Gastroesophageal sphincter (tissue), 3 donors: Measurements from ENCODE around the gene SIX4.

Experiments used
- POLR2A ChIP-seq, 2 donors: fragments of 450-650 bp; IDR thresholded peaks; one replicate each; pipeline ENCODE4 v1.6.1; 2017; ENCODE audit warnings: antibody characterized with exemption in 2 of 2, mild to moderate bottlenecking in 2 of 2, moderate library complexity in 1 of 2
- TF ChIP-seq, protein P1 (sequence below), 4 experiments: fragments of 200-600 bp in 2 of 4; fragments of 450-650 bp in 2 of 4; sonication (generic) in 1 of 4; IDR thresholded peaks; one replicate each; pipeline ENCODE4 v1.5.1; 2017 to 2019; ENCODE audit warnings: antibody characterized with exemption in 4 of 4, mild to moderate bottlenecking in 2 of 4, moderate library complexity in 2 of 4

DNA sequence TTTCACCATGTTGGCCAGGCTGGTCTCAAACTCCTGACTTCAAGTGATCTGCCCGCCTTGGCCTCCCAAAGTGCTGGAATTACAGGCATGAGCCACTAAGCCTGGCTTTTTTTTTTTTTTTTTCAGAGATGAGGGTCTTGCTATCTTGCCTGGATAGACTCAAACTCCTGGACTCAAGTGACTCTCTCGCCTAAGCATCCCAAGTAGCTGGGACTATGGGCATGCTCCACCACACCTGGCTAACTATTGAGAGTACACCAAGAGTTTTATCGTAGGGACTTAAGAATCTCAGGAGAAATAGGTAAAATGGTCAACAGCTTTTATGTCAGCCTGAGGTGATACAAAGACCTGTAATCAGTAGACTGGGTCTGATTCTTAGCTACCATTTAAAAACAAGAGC, 43.6 kb downstream of the SIX4 start:
- TF ChIP-seq POLR2A (IDR thresholded peaks at IDR 0.05), result no peak
- TF ChIP-seq, protein P1, sequence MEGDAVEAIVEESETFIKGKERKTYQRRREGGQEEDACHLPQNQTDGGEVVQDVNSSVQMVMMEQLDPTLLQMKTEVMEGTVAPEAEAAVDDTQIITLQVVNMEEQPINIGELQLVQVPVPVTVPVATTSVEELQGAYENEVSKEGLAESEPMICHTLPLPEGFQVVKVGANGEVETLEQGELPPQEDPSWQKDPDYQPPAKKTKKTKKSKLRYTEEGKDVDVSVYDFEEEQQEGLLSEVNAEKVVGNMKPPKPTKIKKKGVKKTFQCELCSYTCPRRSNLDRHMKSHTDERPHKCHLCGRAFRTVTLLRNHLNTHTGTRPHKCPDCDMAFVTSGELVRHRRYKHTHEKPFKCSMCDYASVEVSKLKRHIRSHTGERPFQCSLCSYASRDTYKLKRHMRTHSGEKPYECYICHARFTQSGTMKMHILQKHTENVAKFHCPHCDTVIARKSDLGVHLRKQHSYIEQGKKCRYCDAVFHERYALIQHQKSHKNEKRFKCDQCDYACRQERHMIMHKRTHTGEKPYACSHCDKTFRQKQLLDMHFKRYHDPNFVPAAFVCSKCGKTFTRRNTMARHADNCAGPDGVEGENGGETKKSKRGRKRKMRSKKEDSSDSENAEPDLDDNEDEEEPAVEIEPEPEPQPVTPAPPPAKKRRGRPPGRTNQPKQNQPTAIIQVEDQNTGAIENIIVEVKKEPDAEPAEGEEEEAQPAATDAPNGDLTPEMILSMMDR (IDR thresholded peaks at IDR 0.05), result no peak
